DND-41 (cell line): ENCODE measurements around the gene TIMM23.
"Not testable (repeated sequence)": the region's sequence is repeated elsewhere in the genome, so short reads cannot be mapped to it uniquely, and the experiment has no call there.

Source experiments
- EZH2 ChIP-seq: IDR thresholded peaks from 3 replicates; pipeline ENCODE4 v1.6.1; 2012; ENCODE audit warnings: borderline replicate concordance, low read depth, mild to moderate bottlenecking, moderate library complexity, low read length, inconsistent platforms; ENCODE audit not compliant: severe bottlenecking
- TF ChIP-seq, protein P1 (sequence below): IDR thresholded peaks from 2 replicates; pipeline ENCODE4 v1.5.1; 2012; ENCODE audit warnings: borderline replicate concordance, low read length, moderate library complexity, mild to moderate bottlenecking; ENCODE audit not compliant: poor library complexity, severe bottlenecking; ENCODE audit errors: extremely low read depth

DNA sequence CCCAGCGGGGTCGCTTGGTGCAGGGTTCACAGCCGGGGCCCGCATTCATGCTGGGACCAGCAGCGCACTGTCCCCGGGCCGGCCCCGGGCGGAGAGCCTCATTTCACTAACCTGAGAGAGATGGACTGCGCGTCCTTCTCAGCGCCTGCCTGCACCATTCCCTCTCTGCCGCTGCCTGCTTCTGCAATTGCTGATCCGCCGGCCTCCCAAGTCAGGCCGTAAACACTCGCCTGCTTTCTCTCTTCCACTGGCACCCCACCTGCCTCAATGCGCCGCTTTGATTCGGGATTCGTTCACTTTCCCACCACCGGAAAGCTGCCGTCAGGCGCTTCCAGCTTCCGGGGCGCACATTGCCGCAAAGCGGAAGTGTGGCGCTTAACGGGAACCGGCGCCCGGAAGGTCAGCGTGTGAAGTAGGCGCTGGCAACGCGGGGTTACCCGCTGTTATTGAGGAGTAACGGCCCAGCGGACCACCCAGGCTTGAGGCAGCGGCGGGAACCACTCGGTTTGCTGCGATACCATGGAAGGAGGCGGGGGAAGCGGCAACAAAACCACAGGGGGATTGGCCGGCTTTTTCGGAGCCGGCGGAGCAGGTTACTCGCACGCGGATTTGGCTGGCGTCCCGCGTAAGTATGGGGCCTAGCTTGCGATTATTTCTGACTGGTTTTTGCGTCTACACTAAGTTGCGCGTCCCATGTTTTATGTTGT lies at the start of gene TIMM23:
- TF ChIP-seq, protein P1, sequence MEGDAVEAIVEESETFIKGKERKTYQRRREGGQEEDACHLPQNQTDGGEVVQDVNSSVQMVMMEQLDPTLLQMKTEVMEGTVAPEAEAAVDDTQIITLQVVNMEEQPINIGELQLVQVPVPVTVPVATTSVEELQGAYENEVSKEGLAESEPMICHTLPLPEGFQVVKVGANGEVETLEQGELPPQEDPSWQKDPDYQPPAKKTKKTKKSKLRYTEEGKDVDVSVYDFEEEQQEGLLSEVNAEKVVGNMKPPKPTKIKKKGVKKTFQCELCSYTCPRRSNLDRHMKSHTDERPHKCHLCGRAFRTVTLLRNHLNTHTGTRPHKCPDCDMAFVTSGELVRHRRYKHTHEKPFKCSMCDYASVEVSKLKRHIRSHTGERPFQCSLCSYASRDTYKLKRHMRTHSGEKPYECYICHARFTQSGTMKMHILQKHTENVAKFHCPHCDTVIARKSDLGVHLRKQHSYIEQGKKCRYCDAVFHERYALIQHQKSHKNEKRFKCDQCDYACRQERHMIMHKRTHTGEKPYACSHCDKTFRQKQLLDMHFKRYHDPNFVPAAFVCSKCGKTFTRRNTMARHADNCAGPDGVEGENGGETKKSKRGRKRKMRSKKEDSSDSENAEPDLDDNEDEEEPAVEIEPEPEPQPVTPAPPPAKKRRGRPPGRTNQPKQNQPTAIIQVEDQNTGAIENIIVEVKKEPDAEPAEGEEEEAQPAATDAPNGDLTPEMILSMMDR, result not testable (repeated sequence)
- TF ChIP-seq EZH2, result not testable (repeated sequence)
